Measurements from ENCODE around the gene ZMPSTE24.

GRCh38 chr1:40264354-40264781 lies 6.3 kb downstream of the ZMPSTE24 start:
- TF ChIP-seq, protein P1, sequence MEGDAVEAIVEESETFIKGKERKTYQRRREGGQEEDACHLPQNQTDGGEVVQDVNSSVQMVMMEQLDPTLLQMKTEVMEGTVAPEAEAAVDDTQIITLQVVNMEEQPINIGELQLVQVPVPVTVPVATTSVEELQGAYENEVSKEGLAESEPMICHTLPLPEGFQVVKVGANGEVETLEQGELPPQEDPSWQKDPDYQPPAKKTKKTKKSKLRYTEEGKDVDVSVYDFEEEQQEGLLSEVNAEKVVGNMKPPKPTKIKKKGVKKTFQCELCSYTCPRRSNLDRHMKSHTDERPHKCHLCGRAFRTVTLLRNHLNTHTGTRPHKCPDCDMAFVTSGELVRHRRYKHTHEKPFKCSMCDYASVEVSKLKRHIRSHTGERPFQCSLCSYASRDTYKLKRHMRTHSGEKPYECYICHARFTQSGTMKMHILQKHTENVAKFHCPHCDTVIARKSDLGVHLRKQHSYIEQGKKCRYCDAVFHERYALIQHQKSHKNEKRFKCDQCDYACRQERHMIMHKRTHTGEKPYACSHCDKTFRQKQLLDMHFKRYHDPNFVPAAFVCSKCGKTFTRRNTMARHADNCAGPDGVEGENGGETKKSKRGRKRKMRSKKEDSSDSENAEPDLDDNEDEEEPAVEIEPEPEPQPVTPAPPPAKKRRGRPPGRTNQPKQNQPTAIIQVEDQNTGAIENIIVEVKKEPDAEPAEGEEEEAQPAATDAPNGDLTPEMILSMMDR (IDR thresholded peaks at IDR 0.05) = no peak
- no peak for TF ChIP-seq TCF7L2 (IDR thresholded peaks at IDR 0.05; ENCODE audit: low read depth, low read length)
- TF ChIP-seq, protein P2, sequence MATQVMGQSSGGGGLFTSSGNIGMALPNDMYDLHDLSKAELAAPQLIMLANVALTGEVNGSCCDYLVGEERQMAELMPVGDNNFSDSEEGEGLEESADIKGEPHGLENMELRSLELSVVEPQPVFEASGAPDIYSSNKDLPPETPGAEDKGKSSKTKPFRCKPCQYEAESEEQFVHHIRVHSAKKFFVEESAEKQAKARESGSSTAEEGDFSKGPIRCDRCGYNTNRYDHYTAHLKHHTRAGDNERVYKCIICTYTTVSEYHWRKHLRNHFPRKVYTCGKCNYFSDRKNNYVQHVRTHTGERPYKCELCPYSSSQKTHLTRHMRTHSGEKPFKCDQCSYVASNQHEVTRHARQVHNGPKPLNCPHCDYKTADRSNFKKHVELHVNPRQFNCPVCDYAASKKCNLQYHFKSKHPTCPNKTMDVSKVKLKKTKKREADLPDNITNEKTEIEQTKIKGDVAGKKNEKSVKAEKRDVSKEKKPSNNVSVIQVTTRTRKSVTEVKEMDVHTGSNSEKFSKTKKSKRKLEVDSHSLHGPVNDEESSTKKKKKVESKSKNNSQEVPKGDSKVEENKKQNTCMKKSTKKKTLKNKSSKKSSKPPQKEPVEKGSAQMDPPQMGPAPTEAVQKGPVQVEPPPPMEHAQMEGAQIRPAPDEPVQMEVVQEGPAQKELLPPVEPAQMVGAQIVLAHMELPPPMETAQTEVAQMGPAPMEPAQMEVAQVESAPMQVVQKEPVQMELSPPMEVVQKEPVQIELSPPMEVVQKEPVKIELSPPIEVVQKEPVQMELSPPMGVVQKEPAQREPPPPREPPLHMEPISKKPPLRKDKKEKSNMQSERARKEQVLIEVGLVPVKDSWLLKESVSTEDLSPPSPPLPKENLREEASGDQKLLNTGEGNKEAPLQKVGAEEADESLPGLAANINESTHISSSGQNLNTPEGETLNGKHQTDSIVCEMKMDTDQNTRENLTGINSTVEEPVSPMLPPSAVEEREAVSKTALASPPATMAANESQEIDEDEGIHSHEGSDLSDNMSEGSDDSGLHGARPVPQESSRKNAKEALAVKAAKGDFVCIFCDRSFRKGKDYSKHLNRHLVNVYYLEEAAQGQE (IDR thresholded peaks at IDR 0.05; ENCODE audit: insufficient read depth in 1 of 2, low read depth in 2 of 2, low read length in 1 of 2) = no peak
- no peak for TF ChIP-seq POLR2AphosphoS5 (IDR thresholded peaks at IDR 0.05; ENCODE audit: low read depth, low read length)
